SK-N-SH (cell line): Measurements from ENCODE around the gene TEKT2. TPM values are rescaled to one million over a fixed set of nuclear protein-coding genes. Genes with fewer than 3 reads are reported as not detected.

ENCODE experiments used
- CTCF ChIA-PET: fragments of 300-600, 350-600 bp; formaldehyde crosslinking; extraction: SDS; loops from one replicate; lab custom pipeline; 2021; lab: Yijun Ruan, JAX
- POLR2A ChIA-PET: fragments of 350-600 bp; sonication (Branson Sonifier 250); formaldehyde crosslinking; extraction: SDS; loops from one replicate; lab custom pipeline; 2020; ENCODE audit warnings: antibody characterized with exemption, inconsistent platforms; lab: Yijun Ruan, JAX
- DNase-seq: peaks from one replicate; pipeline ENCODE4 v3.0.0; 2012
- H2AFZ ChIP-seq: fragments of 200-600 bp; sonication (generic); 2 replicates; pipeline ENCODE4 v1.8.1; 2016; ENCODE audit warnings: antibody characterized with exemption, mild to moderate bottlenecking, low read depth
- H3F3A ChIP-seq: fragments of 200-600 bp; sonication (generic); replicated peaks from 2 replicates; pipeline ENCODE3; 2016; ENCODE audit warnings: antibody characterized with exemption, mild to moderate bottlenecking; ENCODE audit not compliant: insufficient read depth
- H3K27ac ChIP-seq, 2 experiments: fragments of 200-500 bp in 1 of 2; fragments of 200-600 bp in 1 of 2; sonication (Bioruptor generic) in 1 of 2; sonication (generic), shearing (Covaris generic) in 1 of 2; 2 replicates each; pipeline versions ENCODE4 v1.5.1 to v1.6.1; 2014 to 2016; ENCODE audit warnings: low read depth in 2 of 2, inconsistent platforms in 1 of 2, low read length in 1 of 2, mild to moderate bottlenecking in 1 of 2, mixed read lengths in 1 of 2
- H3K27me3 ChIP-seq: fragments of 200-600 bp; sonication (generic), shearing (Covaris generic); 2 replicates; pipeline ENCODE4 v1.6.1; 2016; ENCODE audit warnings: mixed run types; ENCODE audit not compliant: insufficient read depth
- H3K36me3 ChIP-seq, 2 experiments: fragments of 200-500 bp in 1 of 2; fragments of 200-600 bp in 1 of 2; sonication (Bioruptor generic) in 1 of 2; sonication (generic) in 1 of 2; replicated peaks in 1 of 2; 2 replicates each; pipeline versions ENCODE3 to v1.5.1; 2014 to 2016; ENCODE audit warnings: low read length in 1 of 2, mild to moderate bottlenecking in 1 of 2; ENCODE audit not compliant: insufficient read depth in 2 of 2, control insufficient read depth in 1 of 2
- H3K4me1 ChIP-seq, 2 experiments: fragments of 200-500 bp in 1 of 2; fragments of 200-600 bp in 1 of 2; sonication (Bioruptor generic) in 1 of 2; sonication (generic), shearing (Covaris generic) in 1 of 2; 2 replicates each; pipeline versions ENCODE4 v1.5.1 to v1.6.1; 2014 to 2016; ENCODE audit warnings: low read depth in 1 of 2, low read length in 1 of 2, mixed run types in 1 of 2; ENCODE audit not compliant: insufficient read depth in 2 of 2, control insufficient read depth in 1 of 2
- H3K4me2 ChIP-seq: fragments of 200-600 bp; sonication (generic), shearing (Covaris generic); 2 replicates; pipeline ENCODE4 v1.6.1; 2017; ENCODE audit warnings: mixed run types
- H3K4me3 ChIP-seq, 2 experiments: fragments of 200-500 bp in 1 of 2; fragments of 200-600 bp in 1 of 2; sonication (Bioruptor generic) in 1 of 2; sonication (generic), shearing (Covaris generic) in 1 of 2; 2 replicates each; pipeline versions ENCODE4 v1.5.1 to v1.8.1; 2014 to 2016; ENCODE audit warnings: low read depth in 2 of 2, inconsistent platforms in 1 of 2, low read length in 1 of 2, mild to moderate bottlenecking in 1 of 2, mixed read lengths in 1 of 2, moderate library complexity in 1 of 2
- H3K79me2 ChIP-seq: fragments of 200-600 bp; sonication (generic); 2 replicates; pipeline ENCODE4 v1.8.1; 2017; ENCODE audit warnings: mild to moderate bottlenecking; ENCODE audit not compliant: insufficient read depth
- H3K9ac ChIP-seq: fragments of 200-600 bp; sonication (generic); 2 replicates; pipeline ENCODE4 v1.6.1; 2017; ENCODE audit warnings: mixed run types
- H3K9me2 ChIP-seq: fragments of 200-600 bp; sonication (generic); 2 replicates; pipeline ENCODE4 v1.6.1; 2017; ENCODE audit warnings: mixed run types
- H3K9me3 ChIP-seq: fragments of 200-600 bp; sonication (generic); 2 replicates; pipeline ENCODE4 v1.6.1; 2017; ENCODE audit warnings: mixed run types, mild to moderate bottlenecking, moderate library complexity
- H4K20me1 ChIP-seq: fragments of 200-600 bp; sonication (generic); 2 replicates; pipeline ENCODE4 v1.6.1; 2017; ENCODE audit warnings: mild to moderate bottlenecking, mixed run types; ENCODE audit not compliant: insufficient read depth
- CHD2 ChIP-seq: fragments of 150-350 bp; IDR thresholded peaks from 2 replicates; pipeline ENCODE4 v1.6.1; 2018; ENCODE audit warnings: low read length; ENCODE audit not compliant: partially characterized antibody
- ELF1 ChIP-seq: IDR thresholded peaks from 2 replicates; pipeline ENCODE4 v1.4.0; 2012
- EP300 ChIP-seq, 2 experiments: IDR thresholded peaks; 2 replicates each; pipeline versions ENCODE4 v1.4.0 to v1.6.1; 2012; ENCODE audit warnings: borderline replicate concordance in 1 of 2, low read depth in 1 of 2, low read length in 1 of 2
- EZH2phosphoT487 ChIP-seq: fragments of 200-600 bp; sonication (generic); IDR thresholded peaks from 2 replicates; pipeline ENCODE4 v1.6.1; 2017; ENCODE audit warnings: low read depth, mixed run types, mild to moderate bottlenecking, antibody characterized with exemption, moderate library complexity, borderline replicate concordance
- JUND ChIP-seq: IDR thresholded peaks from 2 replicates; pipeline ENCODE4 v1.4.0; 2012
- MAX ChIP-seq: IDR thresholded peaks from 2 replicates; pipeline ENCODE4 v1.4.0; 2012; ENCODE audit warnings: low read depth
- MEF2A ChIP-seq: IDR thresholded peaks from 2 replicates; pipeline ENCODE4 v1.4.0; 2012; ENCODE audit warnings: low read depth, borderline replicate concordance
- MXI1 ChIP-seq: IDR thresholded peaks from 2 replicates; pipeline ENCODE4 v1.6.1; 2012; ENCODE audit warnings: mild to moderate bottlenecking, low read depth, low read length, improper control_type of control experiment
- RCOR1 ChIP-seq: fragments of 150-350 bp; IDR thresholded peaks from 2 replicates; pipeline ENCODE4 v1.6.1; 2017; ENCODE audit warnings: antibody characterized with exemption, low read length
- TAF1 ChIP-seq: IDR thresholded peaks from 2 replicates; pipeline ENCODE4 v1.6.1; 2012; ENCODE audit warnings: low read depth, mild to moderate bottlenecking, low read length, moderate library complexity, borderline replicate concordance
- USF2 ChIP-seq: fragments of 150-350 bp; IDR thresholded peaks from 2 replicates; pipeline ENCODE4 v1.6.1; 2017; ENCODE audit warnings: antibody characterized with exemption, low read length, low read depth, borderline replicate concordance
- WGBS: methylation state at CpG from one replicate; pipeline ENCODE4 v1.1.6; 2017; ENCODE audit warnings: low lambda C conversion rate; 5-methylcytosine and 5-hydroxymethylcytosine counted together
- polyA plus RNA-seq, 3 experiments: library from polyadenylated mRNA; depleted of rRNA; stranded (reverse); fragments of >200 nt; gene quantifications; 2 replicates each; pipeline ENCODE4 v1.2.3, GENCODE V29; 2012
- TF ChIP-seq, protein P1 (sequence below): IDR thresholded peaks from 2 replicates; pipeline ENCODE4 v1.6.1; 2012; ENCODE audit warnings: mild to moderate bottlenecking, low read depth, low read length, moderate library complexity
- TF ChIP-seq, protein P2 (sequence below): IDR thresholded peaks from 2 replicates; pipeline ENCODE4; 2012
- TF ChIP-seq, protein P3 (sequence below): fragments of 200-600 bp; sonication (generic); IDR thresholded peaks from 2 replicates; pipeline ENCODE4 v1.6.1; 2017; ENCODE audit warnings: antibody characterized with exemption, mild to moderate bottlenecking, moderate library complexity

Gene TEKT2
- polyA plus RNA-seq, 1 of the 3 experiments (the other 2 are of a cell fraction): 1.2 TPM

DNA sequence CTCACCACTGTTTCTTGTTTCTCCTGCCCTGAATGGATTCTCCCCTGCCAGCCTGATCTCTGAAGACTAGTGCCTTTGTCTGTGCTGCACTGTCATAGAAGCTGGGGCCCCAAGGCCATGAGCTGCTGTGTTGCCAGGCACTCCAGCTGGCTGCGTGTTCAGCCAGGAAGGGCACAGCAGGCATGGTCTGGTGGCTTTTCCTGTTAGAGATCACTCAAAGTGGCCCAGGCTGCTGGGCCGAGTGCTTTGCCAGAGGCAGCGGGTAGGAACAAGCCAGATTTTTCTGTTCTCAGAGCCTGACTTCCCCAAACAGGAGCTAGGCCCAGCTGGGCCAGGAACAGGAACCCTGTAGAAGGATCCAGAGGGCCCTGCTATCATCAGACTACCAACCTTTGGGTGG, 10.0 kb downstream of the TEKT2 start:
- CTCF ChIA-PET: interaction anchor here (1.0 to 32.6 kb wide), 11 partner anchors 8 to 326 kb away, joined by 3 to 700 read pairs (median 4); partner anchors contain the start of genes AGO1, MAP7D1 and TRAPPC3
- WGBS: 50% methylated on average over 1 of the region's 3 CpGs
- POLR2A ChIA-PET: interaction anchor here (0.6 to 2.0 kb wide), 7 partner anchors 19 to 174 kb away, joined by 3 to 7 read pairs (median 3); partner anchors contain the start of genes AGO3 and THRAP3

GRCh38 chr1:36094621-36095061, 10.7 kb downstream of the TEKT2 start:
- POLR2A ChIA-PET: interaction anchor here (1.0 to 2.0 kb wide), 5 partner anchors 22 to 173 kb away, joined by 3 to 7 read pairs (median 3); partner anchors contain the start of genes AGO3 and THRAP3
- WGBS: 44% methylated on average over 6 of the region's 8 CpGs
- CTCF ChIA-PET: interaction anchor here (0.7 to 32.6 kb wide), 9 partner anchors 8 to 232 kb away, joined by 3 to 700 read pairs (median 5); partner anchors contain the start of genes AGO1 and TRAPPC3
- H3F3A ChIP-seq: peaks cover 23% of the 10 kb centered on the region
- no peaks in the 10 kb centered on the region for H3K9me3 ChIP-seq
- DNase-seq: peak; percentile 63
- H3K27me3 ChIP-seq: no peaks in the 10 kb centered on the region
- H3K27ac ChIP-seq: peak overlapping the region; percentile 28 to 99; a peak in 3 of 4 replicates
- H3K36me3 ChIP-seq: peaks cover 17 to 53% of the 10 kb centered on the region in 2 experiments
- H4K20me1 ChIP-seq: no peaks in the 10 kb centered on the region
- no peak overlapping the region for H2AFZ ChIP-seq
- H3K79me2 ChIP-seq: peaks cover 31% of the 10 kb centered on the region
- no peaks in the 10 kb centered on the region for H3K9me2 ChIP-seq
- no peak overlapping the region for H3K4me3 ChIP-seq
- no peak overlapping the region for H3K9ac ChIP-seq
- H3K4me2 ChIP-seq: no peak overlapping the region
- peaks cover 3 to 74% of the 10 kb centered on the region in 2 experiments; a peak in 3 of 4 replicates for H3K4me1 ChIP-seq
- TF ChIP-seq TAF1 (no peak), MAX (no peak), EZH2phosphoT487 (no peak), JUND (no peak), ELF1 (no peak), USF2 (no peak), CHD2 (peak; percentile 55), MEF2A (no peak), MXI1 (peak; percentile 83), RCOR1 (0 out of 2 replicates have a peak, but pooled peaks have one; percentile 19)
- TF ChIP-seq, protein P1, sequence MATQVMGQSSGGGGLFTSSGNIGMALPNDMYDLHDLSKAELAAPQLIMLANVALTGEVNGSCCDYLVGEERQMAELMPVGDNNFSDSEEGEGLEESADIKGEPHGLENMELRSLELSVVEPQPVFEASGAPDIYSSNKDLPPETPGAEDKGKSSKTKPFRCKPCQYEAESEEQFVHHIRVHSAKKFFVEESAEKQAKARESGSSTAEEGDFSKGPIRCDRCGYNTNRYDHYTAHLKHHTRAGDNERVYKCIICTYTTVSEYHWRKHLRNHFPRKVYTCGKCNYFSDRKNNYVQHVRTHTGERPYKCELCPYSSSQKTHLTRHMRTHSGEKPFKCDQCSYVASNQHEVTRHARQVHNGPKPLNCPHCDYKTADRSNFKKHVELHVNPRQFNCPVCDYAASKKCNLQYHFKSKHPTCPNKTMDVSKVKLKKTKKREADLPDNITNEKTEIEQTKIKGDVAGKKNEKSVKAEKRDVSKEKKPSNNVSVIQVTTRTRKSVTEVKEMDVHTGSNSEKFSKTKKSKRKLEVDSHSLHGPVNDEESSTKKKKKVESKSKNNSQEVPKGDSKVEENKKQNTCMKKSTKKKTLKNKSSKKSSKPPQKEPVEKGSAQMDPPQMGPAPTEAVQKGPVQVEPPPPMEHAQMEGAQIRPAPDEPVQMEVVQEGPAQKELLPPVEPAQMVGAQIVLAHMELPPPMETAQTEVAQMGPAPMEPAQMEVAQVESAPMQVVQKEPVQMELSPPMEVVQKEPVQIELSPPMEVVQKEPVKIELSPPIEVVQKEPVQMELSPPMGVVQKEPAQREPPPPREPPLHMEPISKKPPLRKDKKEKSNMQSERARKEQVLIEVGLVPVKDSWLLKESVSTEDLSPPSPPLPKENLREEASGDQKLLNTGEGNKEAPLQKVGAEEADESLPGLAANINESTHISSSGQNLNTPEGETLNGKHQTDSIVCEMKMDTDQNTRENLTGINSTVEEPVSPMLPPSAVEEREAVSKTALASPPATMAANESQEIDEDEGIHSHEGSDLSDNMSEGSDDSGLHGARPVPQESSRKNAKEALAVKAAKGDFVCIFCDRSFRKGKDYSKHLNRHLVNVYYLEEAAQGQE: no peak
- TF ChIP-seq, protein P2, sequence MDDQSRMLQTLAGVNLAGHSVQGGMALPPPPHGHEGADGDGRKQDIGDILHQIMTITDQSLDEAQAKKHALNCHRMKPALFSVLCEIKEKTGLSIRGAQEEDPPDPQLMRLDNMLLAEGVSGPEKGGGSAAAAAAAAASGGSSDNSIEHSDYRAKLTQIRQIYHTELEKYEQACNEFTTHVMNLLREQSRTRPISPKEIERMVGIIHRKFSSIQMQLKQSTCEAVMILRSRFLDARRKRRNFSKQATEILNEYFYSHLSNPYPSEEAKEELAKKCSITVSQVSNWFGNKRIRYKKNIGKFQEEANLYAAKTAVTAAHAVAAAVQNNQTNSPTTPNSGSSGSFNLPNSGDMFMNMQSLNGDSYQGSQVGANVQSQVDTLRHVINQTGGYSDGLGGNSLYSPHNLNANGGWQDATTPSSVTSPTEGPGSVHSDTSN: peak; percentile 39; the same call in 1 of the 2 replicates
- TF ChIP-seq, protein P3, sequence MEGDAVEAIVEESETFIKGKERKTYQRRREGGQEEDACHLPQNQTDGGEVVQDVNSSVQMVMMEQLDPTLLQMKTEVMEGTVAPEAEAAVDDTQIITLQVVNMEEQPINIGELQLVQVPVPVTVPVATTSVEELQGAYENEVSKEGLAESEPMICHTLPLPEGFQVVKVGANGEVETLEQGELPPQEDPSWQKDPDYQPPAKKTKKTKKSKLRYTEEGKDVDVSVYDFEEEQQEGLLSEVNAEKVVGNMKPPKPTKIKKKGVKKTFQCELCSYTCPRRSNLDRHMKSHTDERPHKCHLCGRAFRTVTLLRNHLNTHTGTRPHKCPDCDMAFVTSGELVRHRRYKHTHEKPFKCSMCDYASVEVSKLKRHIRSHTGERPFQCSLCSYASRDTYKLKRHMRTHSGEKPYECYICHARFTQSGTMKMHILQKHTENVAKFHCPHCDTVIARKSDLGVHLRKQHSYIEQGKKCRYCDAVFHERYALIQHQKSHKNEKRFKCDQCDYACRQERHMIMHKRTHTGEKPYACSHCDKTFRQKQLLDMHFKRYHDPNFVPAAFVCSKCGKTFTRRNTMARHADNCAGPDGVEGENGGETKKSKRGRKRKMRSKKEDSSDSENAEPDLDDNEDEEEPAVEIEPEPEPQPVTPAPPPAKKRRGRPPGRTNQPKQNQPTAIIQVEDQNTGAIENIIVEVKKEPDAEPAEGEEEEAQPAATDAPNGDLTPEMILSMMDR: no peak

More for the DNA sequence above, 10.0 kb downstream of the TEKT2 start:
- Histone ChIP-seq H3K27ac (peak overlapping the region in 1 of 2 experiments; percentile 99; a peak in 2 of 4 replicates), H3K9me2 (no peaks in the 10 kb centered on the region), H4K20me1 (no peaks in the 10 kb centered on the region), H3F3A (peaks cover 23% of the 10 kb centered on the region), H3K9me3 (no peaks in the 10 kb centered on the region), H3K4me3 (no peak overlapping the region), H3K4me2 (no peak overlapping the region), H3K27me3 (no peaks in the 10 kb centered on the region), H3K79me2 (peaks cover 38% of the 10 kb centered on the region), H2AFZ (no peak overlapping the region), H3K36me3 (peaks cover 17 to 53% of the 10 kb centered on the region in 2 experiments), H3K4me1 (peaks cover 3 to 73% of the 10 kb centered on the region in 2 experiments; a peak in 3 of 4 replicates), H3K9ac (no peak overlapping the region)
- DNase-seq: peak; percentile 76
- TF ChIP-seq EP300 (IDR thresholded peaks at IDR 0.05; ENCODE audit: borderline replicate concordance in 1 of 2, low read depth in 1 of 2, low read length in 1 of 2): peak in 1 of 2 experiments; percentile 72; a peak in 2 of 4 replicates
- peak; percentile 57; the same call in 1 of the 2 replicates for TF ChIP-seq RCOR1
- peak; percentile 96 for TF ChIP-seq MXI1
- TF ChIP-seq CHD2: peak; percentile 56
- TF ChIP-seq, protein P2: no peak
